ENCODE data around the gene EIF2B4.
A peak's percentile ranks its signal among the peaks of the same experiment; 100 is the strongest.

Gene EIF2B4

DNA sequence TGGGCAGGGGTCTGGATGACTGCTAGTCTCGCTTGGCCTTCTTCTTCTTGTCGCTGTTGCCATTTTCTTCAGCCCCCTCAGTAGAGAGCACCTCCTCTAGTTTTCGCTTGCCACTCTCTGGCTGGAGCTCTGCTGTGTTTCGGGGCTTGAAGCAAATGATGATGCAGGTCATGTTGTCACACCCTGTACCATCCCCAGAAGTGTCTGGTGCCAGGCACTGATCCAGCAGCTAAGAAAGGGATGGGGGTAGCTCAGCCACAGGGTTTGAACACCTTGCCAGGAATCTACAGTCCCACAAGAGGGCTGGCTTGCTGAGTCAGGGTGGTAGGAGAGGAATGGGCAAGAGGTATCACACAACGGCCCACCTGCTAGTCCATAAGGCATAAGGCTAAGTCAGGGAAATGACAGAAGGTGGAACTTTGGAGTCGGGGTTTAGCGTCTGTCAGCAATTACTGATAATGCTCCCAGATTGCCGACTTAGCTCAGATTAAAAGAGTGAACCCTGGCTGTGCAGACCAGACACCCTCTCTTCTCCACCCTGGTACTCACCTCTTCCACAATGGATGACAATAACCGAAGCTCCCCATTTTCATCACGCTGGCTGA is 11.5 kb upstream of the EIF2B4 start:
- Histone ChIP-seq H3K36me3 (replicated peaks) (peaks cover 57% of the 10 kb centered on the region), H3K27ac (peak overlapping the region; percentile 95), H3K4me3 (ENCODE audit: low read depth, low read length) (no peak overlapping the region), H3K27me3 (replicated peaks) (no peaks in the 10 kb centered on the region)
- in situ Hi-C loops (cut with HindIII; ENCODE audit: low pct_ligation_motif_present, low sequenced_read_pairs): no loop called here
- TF ChIP-seq CTCF (IDR thresholded peaks at IDR 0.05; ENCODE audit: low read depth, low read length, missing control alignments): no peak
- no peak for DNase-seq

DNA sequence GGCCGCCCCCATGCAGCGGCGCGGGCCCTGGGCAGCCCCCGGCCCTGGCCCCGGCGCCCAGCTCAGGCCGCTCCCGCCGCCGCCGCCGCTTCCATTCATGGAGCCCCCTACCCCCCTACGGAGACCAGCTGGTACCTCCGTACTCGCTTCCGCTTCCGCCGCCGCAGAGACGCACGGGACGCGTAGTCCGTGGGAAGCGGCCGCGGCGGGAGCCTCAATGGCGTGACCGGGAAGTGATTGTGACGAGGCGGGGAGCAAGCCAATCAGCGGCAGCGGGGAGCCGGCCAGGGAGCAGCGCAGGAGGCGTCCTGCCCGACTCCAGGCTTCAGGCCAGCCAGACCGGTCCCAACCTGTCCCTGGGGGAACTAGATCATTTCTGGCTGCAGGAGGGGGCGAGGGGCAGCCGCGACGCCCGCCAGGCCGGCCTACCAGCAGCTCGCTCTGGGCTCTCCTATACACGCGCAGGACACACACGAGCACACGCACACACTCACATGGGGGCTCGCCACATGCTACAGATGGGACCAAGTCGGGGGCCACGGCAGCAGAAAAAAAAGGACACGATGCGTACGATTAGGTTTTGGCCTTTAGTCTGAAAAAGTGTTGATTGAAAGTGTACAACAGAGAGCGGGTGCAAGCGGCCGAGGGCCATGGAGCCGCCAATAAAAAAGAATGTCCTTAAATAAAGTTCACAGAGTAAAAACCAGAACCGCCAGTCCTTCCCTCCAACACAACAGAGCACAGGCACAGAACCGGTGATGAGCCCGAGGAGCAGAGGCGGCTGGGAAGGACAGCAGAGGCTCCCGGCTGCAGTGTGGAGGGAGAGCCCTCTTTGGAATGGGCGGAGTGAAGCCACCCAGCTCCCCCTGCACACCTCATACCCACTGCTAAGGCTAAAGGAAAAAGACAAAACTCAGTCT is 10.7 kb upstream of the EIF2B4 start, which contains the start of gene ZNF513:
TSS of gene ZNF513 (minus strand) at position 109 of the 920 bp plus-strand sequence. CDS start 208 bp downstream, outside the sequence.
- H3K4me3 ChIP-seq (ENCODE audit: low read depth, low read length): peak within 1 kb of the TSS; percentile 77
- no peak for TF ChIP-seq CTCF (IDR thresholded peaks at IDR 0.05; ENCODE audit: low read depth, low read length, missing control alignments)

DNA sequence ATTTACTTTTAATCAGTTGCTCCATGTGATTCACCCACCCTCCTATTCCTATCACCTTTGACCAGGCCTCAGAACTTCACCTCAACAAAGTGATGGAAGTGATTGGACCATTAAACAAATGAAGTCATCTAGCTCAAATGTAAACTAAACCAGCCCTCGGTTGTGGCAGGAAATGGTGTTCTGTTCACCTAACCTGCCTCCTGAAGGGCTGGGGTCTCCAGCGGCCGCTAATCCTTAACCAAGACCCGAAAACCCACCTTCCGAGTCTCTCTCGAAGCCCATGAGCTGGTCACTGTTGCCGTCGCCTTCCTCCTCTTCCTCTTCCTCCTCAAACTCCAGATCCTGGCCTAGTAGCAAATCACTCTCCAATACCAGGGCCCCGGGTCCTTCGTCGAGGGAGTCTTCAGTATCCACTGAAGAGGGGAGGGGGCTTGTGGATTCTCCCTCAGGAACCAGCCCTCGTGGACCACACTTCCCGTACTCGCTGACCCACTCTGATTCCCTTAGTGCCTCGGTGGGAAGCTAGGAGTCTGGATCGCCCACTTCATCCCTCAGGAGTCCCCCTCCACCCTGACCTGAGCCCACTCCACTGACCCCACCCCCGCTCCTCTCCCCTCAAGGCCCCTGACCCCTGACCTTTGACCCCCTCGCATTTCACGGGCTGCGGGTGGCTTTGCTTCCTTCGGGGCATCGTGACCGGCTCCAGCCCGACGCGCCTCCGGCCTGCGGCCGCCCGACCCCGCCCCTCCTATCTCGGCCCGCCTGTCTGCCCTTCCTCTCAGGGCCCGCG is 9.9 kb upstream of the EIF2B4 start:
- no peak for DNase-seq
- TF ChIP-seq CTCF (IDR thresholded peaks at IDR 0.05; ENCODE audit: low read depth, low read length, missing control alignments): no peak
- H3K27me3 ChIP-seq (replicated peaks): no peaks in the 10 kb centered on the region
- peaks cover 69% of the 10 kb centered on the region for H3K36me3 ChIP-seq (replicated peaks)
- peak overlapping the region; percentile 95 for H3K27ac ChIP-seq
- in situ Hi-C loops (cut with HindIII; ENCODE audit: low pct_ligation_motif_present, low sequenced_read_pairs): no loop called here
- peak overlapping the region; percentile 77 for H3K4me3 ChIP-seq (ENCODE audit: low read depth, low read length)

More for the DNA sequence above, 10.7 kb upstream of the EIF2B4 start, which contains the start of gene ZNF513:
- H3K27me3 ChIP-seq (replicated peaks): no peaks in the 10 kb centered on the region
- DNase-seq: peak; percentile 93
- H3K36me3 ChIP-seq (replicated peaks): peaks cover 62% of the 10 kb centered on the region
- in situ Hi-C loops (cut with HindIII; ENCODE audit: low pct_ligation_motif_present, low sequenced_read_pairs): no loop called here
- peak within 1 kb of the TSS; percentile 95 for H3K27ac ChIP-seq

- Histone ChIP-seq H3K36me3 (replicated peaks) (peaks cover 71% of the 10 kb centered on the region), H3K4me3 (ENCODE audit: low read depth, low read length) (peak overlapping the region; percentile 77)
- in situ Hi-C loops (cut with HindIII; ENCODE audit: low pct_ligation_motif_present, low sequenced_read_pairs): no loop called here
These were observed 9.3 kb upstream of the EIF2B4 start for GRCh38 chr2:27379383-27379835.

More at GRCh38 chr2:27379383-27379835, 9.3 kb upstream of the EIF2B4 start:
- no peak for TF ChIP-seq CTCF (IDR thresholded peaks at IDR 0.05; ENCODE audit: low read depth, low read length, missing control alignments)
- no peak for DNase-seq
- peak overlapping the region; percentile 95 for H3K27ac ChIP-seq
- no peaks in the 10 kb centered on the region for H3K27me3 ChIP-seq (replicated peaks)
